Measurements from ENCODE around the gene PGBD1.
"Not testable (repeated sequence)": the region's sequence is repeated elsewhere in the genome, so short reads cannot be mapped to it uniquely, and the experiment has no call there.

The PGBD1 gene

GRCh38 chr6:28296520-28297060 is 15.2 kb downstream of the PGBD1 start:
- no peak for DNase-seq (ENCODE audit: extremely low read depth, low read depth)
- no peak for TF ChIP-seq CTCF (IDR thresholded peaks at IDR 0.05; ENCODE audit: low read depth, low read length)

GRCh38 chr6:28303570-28303969 is 22.2 kb downstream of the PGBD1 start:
- no peak for TF ChIP-seq CTCF (IDR thresholded peaks at IDR 0.05; ENCODE audit: low read depth, low read length)
- DNase-seq (ENCODE audit: extremely low read depth, low read depth) = no peak

GRCh38 chr6:28306363-28306762 is 25.0 kb downstream of the PGBD1 start:
- not testable (repeated sequence) for DNase-seq (ENCODE audit: extremely low read depth, low read depth)

- no peak for TF ChIP-seq CTCF (IDR thresholded peaks at IDR 0.05; ENCODE audit: low read depth, low read length)
- no peak for DNase-seq (ENCODE audit: extremely low read depth, low read depth)
Measured at GRCh38 chr6:28311139-28311823, 29.9 kb downstream of the PGBD1 start.

GRCh38 chr6:28312939-28313338 is 31.6 kb downstream of the PGBD1 start:
- TF ChIP-seq CTCF (IDR thresholded peaks at IDR 0.05; ENCODE audit: low read depth, low read length) = no peak
- no peak for DNase-seq (ENCODE audit: extremely low read depth, low read depth)

GRCh38 chr6:28315628-28316027 is 34.3 kb downstream of the PGBD1 start:
- TF ChIP-seq CTCF (IDR thresholded peaks at IDR 0.05; ENCODE audit: low read depth, low read length) = no peak
- DNase-seq (ENCODE audit: extremely low read depth, low read depth) = no peak

GRCh38 chr6:28317866-28318265 is 36.5 kb downstream of the PGBD1 start:
- DNase-seq (ENCODE audit: extremely low read depth, low read depth) = not testable (repeated sequence)

- no peak for TF ChIP-seq CTCF (IDR thresholded peaks at IDR 0.05; ENCODE audit: low read depth, low read length)
Measured at GRCh38 chr6:28322661-28323060, 41.3 kb downstream of the PGBD1 start.

More at GRCh38 chr6:28322661-28323060, 41.3 kb downstream of the PGBD1 start:
- DNase-seq (ENCODE audit: extremely low read depth, low read depth) = no peak
